GM12865 (cell line): ENCODE data around the gene PNLIPRP1.

Experiments used
- DNase-seq: peaks from one replicate; pipeline ENCODE4 v3.0.0; 2010; ENCODE audit warnings: low read depth
- H3K4me3 ChIP-seq: 2 replicates; pipeline ENCODE4 v1.5.1; 2011; ENCODE audit warnings: mild to moderate bottlenecking, low read depth, low read length, control low read depth
- CTCF ChIP-seq: IDR thresholded peaks from 2 replicates; pipeline ENCODE4 v1.5.1; 2011; ENCODE audit warnings: low read length, control low read depth, low read depth, inconsistent platforms; ENCODE audit not compliant: insufficient read depth; ENCODE audit errors: missing control alignments

PNLIPRP1 gene

GRCh38 chr10:116615199-116615776 is 24.5 kb downstream of the PNLIPRP1 start:
- no peak overlapping the region for H3K4me3 ChIP-seq
- no peak for DNase-seq
- no peak for TF ChIP-seq CTCF

DNA sequence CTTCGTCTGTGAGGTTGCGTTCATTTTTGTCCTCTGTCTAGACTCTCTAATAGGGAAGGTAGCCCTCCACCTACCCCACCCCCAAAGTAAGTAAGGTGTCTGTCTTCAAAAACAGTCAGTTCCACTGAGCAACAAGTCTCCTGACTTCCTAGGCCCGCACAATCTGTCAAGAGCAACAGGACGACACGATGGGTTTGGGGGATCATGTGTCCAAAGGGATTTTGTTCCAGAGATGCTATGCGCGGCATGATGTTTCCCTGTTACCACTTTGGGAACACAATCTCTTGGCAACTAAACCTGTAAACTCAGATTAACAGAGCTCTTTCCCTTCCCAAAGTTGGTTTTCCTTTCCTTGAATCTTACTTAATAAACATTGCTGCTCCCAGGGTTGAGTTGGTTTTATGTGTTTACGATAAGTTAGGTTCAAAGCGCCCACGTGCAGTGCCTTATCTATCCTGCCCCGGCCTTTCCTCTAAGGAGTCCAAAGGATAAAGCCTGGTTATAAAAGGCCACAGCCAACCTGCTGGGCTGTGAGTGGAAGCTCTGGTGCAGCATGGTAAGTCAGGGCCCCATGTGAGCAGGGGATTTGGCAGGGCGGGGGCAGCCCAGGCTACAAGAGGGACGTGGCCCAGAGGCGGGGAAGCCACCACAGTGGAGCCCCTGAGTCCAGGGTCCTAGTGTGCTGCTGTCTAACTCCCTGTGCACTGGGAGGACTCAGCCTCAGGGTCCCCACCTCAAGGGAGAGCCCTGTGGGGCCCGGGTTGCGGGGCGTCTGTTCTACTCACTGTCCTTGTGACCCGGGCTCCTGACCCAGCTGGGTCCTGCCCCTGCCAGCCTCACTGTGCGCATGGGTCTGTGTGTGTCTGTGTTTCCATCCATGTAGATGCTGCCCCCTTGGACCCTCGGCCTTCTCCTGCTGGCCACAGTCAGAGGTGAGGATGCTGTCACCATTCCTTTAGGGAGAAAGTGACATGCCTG is 30.0 kb downstream of the PNLIPRP1 start, which contains the start of gene PNLIPRP2:
PNLIPRP2 (plus strand) TSS at position 531 of the 978 bp plus-strand sequence.
- no peak for TF ChIP-seq CTCF
- no peak for DNase-seq
- H3K4me3 ChIP-seq = no peak within 1 kb of the TSS

- no peak for TF ChIP-seq CTCF
- no peak overlapping the region for H3K4me3 ChIP-seq
- DNase-seq = no peak
Observed at GRCh38 chr10:116621476-116621875, 30.7 kb downstream of the PNLIPRP1 start.

- H3K4me3 ChIP-seq = no peak overlapping the region
- no peak for TF ChIP-seq CTCF
- no peak for DNase-seq
Observed at GRCh38 chr10:116621934-116622655, 31.3 kb downstream of the PNLIPRP1 start.

GRCh38 chr10:116625845-116626244 is 35.1 kb downstream of the PNLIPRP1 start:
- TF ChIP-seq CTCF = no peak
- DNase-seq = no peak
- H3K4me3 ChIP-seq = no peak overlapping the region

- no peak for DNase-seq
- TF ChIP-seq CTCF = no peak
- H3K4me3 ChIP-seq = no peak overlapping the region
Observed at GRCh38 chr10:116626815-116627214, 36.1 kb downstream of the PNLIPRP1 start.
